B cell (primary cell): ENCODE data around the gene NBEA. TPM values are rescaled to one million over a fixed set of nuclear protein-coding genes. Genes with fewer than 3 reads are reported as not detected.

ENCODE experiments used
- ATAC-seq: fragments of 200-7000 bp; cut with Tn5 transposase; one replicate; pipeline ENCODE4 v1.10.0; 2021; ENCODE audit warnings: low read depth, mild to moderate bottlenecking, moderate number of reproducible peaks, moderate library complexity
- CTCF ChIA-PET: fragments of 350-600 bp; sonication (Branson Sonifier 250); formaldehyde crosslinking; loops from one replicate; lab custom pipeline; 2021; ENCODE audit warnings: antibody characterized with exemption, inconsistent platforms; lab: Charles Lee
- POLR2A ChIA-PET: fragments of 350-600 bp; sonication (Branson Sonifier 250); formaldehyde crosslinking; loops from one replicate; lab custom pipeline; 2021; ENCODE audit warnings: antibody characterized with exemption; lab: Charles Lee
- DNase-seq: peaks from one replicate; pipeline ENCODE4 v3.0.0; 2013
- H2AFZ ChIP-seq: 2 replicates; pipeline ENCODE4 v1.6.1; 2012; ENCODE audit warnings: mild to moderate bottlenecking, low read depth, low read length; ENCODE audit not compliant: insufficient read depth, poor library complexity, severe bottlenecking
- H3K27ac ChIP-seq, 2 donors: 1 replicate in 1 of 2; 2 replicates in 1 of 2; pipeline ENCODE4 v1.5.1; 2012 to 2013; ENCODE audit warnings: low read length in 2 of 2, mild to moderate bottlenecking in 2 of 2, moderate library complexity in 1 of 2
- H3K27me3 ChIP-seq, 4 experiments: fragments of 200-600 bp in 1 of 4; sonication (generic) in 1 of 4; replicated peaks in 1 of 4; 1 replicate in 2 of 4; 2 replicates in 2 of 4; pipeline versions ENCODE4 v1.6.1 to v1.7.0; 2013 to 2016; ENCODE audit warnings: low read length in 3 of 4, mild to moderate bottlenecking in 2 of 4, mixed read lengths in 1 of 4, moderate library complexity in 1 of 4; ENCODE audit not compliant: insufficient read depth in 4 of 4, control insufficient read depth in 3 of 4; ENCODE audit errors: control extremely low read depth in 1 of 4
- H3K36me3 ChIP-seq, 2 experiments: replicated peaks in 1 of 2; 1 replicate in 1 of 2; 2 replicates in 1 of 2; pipeline versions ENCODE4 v1.6.1 to v1.7.1; 2013; ENCODE audit warnings: low read length in 1 of 2; ENCODE audit not compliant: insufficient read depth in 2 of 2, control insufficient read depth in 1 of 2; ENCODE audit errors: control extremely low read depth in 1 of 2, extremely low read depth in 1 of 2
- H3K4me1 ChIP-seq, 2 donors: fragments of 200-600 bp in 1 of 2; sonication (generic) in 1 of 2; 1 replicate in 1 of 2; 2 replicates in 1 of 2; pipeline versions ENCODE4 v1.5.1 to v1.6.1; 2013 to 2017; ENCODE audit warnings: low read length in 2 of 2; ENCODE audit not compliant: control insufficient read depth in 2 of 2, insufficient read depth in 2 of 2
- H3K4me2 ChIP-seq: replicated peaks from 2 replicates; pipeline ENCODE3; 2012; ENCODE audit warnings: mild to moderate bottlenecking, low read depth, low read length; ENCODE audit not compliant: poor library complexity, severe bottlenecking
- H3K4me3 ChIP-seq, 5 experiments: fragments of 200-600 bp in 1 of 5; sonication (generic) in 1 of 5; 1 replicate in 3 of 5; 2 replicates in 2 of 5; pipeline versions ENCODE4 v1.5.1 to v1.7.0; 2011 to 2016; ENCODE audit warnings: low read length in 4 of 5, mild to moderate bottlenecking in 4 of 5, low read depth in 2 of 5, control low read depth in 1 of 5, moderate library complexity in 1 of 5; ENCODE audit not compliant: insufficient read depth in 1 of 5; ENCODE audit errors: control extremely low read depth in 1 of 5, extremely low read depth in 1 of 5
- H3K79me2 ChIP-seq: fragments of 200-600 bp; sonication (generic); one replicate; pipeline ENCODE4 v1.6.0; 2016; ENCODE audit warnings: low read length; ENCODE audit not compliant: control insufficient read depth, insufficient read depth
- H3K9ac ChIP-seq: fragments of 200-600 bp; sonication (generic); 2 replicates; pipeline ENCODE4 v1.6.1; 2017; ENCODE audit warnings: mild to moderate bottlenecking, low read length, moderate library complexity
- H3K9me3 ChIP-seq, 3 donors: one replicate each; pipeline versions ENCODE4 v1.6.1 to v1.7.1; 2013; ENCODE audit warnings: low read length in 2 of 3; ENCODE audit not compliant: control insufficient read depth in 2 of 3, insufficient read depth in 1 of 3; ENCODE audit errors: control extremely low read depth in 1 of 3
- H4K20me1 ChIP-seq: 2 replicates; pipeline ENCODE4 v1.6.0; 2012; ENCODE audit warnings: mild to moderate bottlenecking, low read length; ENCODE audit not compliant: insufficient read depth, control insufficient read depth, poor library complexity, severe bottlenecking
- H3K27ac Mint-ChIP-seq: one replicate; pipeline ENCODE4 v1.8.0; 2021; ENCODE audit warnings: mixed read lengths
- H3K27me3 Mint-ChIP-seq: one replicate; pipeline ENCODE4 v1.8.0; 2021; ENCODE audit warnings: mixed read lengths
- H3K4me1 Mint-ChIP-seq: one replicate; pipeline ENCODE4 v1.8.0; 2021; ENCODE audit warnings: mixed read lengths
- H3K4me3 Mint-ChIP-seq: one replicate; pipeline ENCODE4 v1.8.0; 2021; ENCODE audit warnings: mixed read lengths
- H3K9me3 Mint-ChIP-seq: one replicate; pipeline ENCODE4 v1.8.0; 2022; ENCODE audit warnings: mixed read lengths; ENCODE audit not compliant: insufficient read depth
- EZH2 ChIP-seq: IDR thresholded peaks from 2 replicates; pipeline ENCODE4 v1.6.1; 2012; ENCODE audit warnings: borderline replicate concordance, low read depth, mild to moderate bottlenecking, moderate library complexity, low read length; ENCODE audit not compliant: insufficient read depth, poor library complexity, severe bottlenecking
- WGBS: methylation state at CpG from one replicate; pipeline ENCODE4 v1.1.5; 2013; ENCODE audit warnings: missing lambda C conversion rate; ENCODE audit not compliant: insufficient coverage; 5-methylcytosine and 5-hydroxymethylcytosine counted together
- intact Hi-C: fragments of 100-400 bp; cut with micrococcal nuclease; formaldehyde crosslinking; loops from one replicate; pipeline ENCODE4 v1.10.0; 2022
- polyA plus RNA-seq: library from polyadenylated mRNA; depleted of rRNA; stranded (reverse); fragments of >200 nt; gene quantifications from 2 replicates; pipeline ENCODE4 v1.2.3, GENCODE V29; 2012
- total RNA-seq, 2 donors: library from RNA; stranded (reverse); fragments of 120-200 nt in 1 of 2; gene quantifications; 1 replicate in 1 of 2; 2 replicates in 1 of 2; pipeline versions ENCODE4 v1.2.3 to v1.2.4, GENCODE V29; 2013 to 2022
- TF ChIP-seq, protein P1 (sequence below): fragments of 200-600 bp; IDR thresholded peaks from one replicate; pipeline ENCODE4 v1.8.0; 2022; ENCODE audit warnings: antibody characterized with exemption, mild to moderate bottlenecking

The NBEA gene
- total and polyA plus RNA-seq, 2 donors (not counting 1 experiment from before 2014, with no cell fraction given) = 1.5 to 10.7 TPM

DNA sequence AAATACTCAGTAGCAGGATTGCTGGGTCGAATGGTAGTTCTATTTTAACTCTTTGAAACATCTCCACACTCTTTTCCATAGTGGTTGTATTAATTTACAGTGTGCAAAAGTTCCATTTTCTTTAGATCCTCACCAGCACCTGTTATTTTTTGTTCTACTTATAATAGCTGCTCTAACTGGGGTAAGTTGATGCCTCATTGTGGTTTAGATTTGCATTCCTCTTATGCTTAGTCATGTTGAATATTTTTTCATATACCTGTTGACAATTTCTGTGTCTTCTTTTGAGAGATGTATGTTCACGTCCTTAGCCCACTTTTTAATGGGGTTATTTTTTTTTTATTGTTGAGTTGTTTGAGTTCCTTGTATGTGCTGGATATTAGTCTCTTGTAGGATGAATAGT is 144.6 kb downstream of the NBEA start:
- Mint-ChIP-seq H3K9me3 (peaks cover 12% of the 10 kb centered on the region), H3K4me1 (no peaks in the 10 kb centered on the region), H3K27ac (no peak overlapping the region), H3K4me3 (no peak overlapping the region), H3K27me3 (no peaks in the 10 kb centered on the region)
- H3K4me3 ChIP-seq = no peak overlapping the region
- H3K79me2 ChIP-seq = no peaks in the 10 kb centered on the region
- ATAC-seq = no peak
- H3K36me3 ChIP-seq = no peaks in the 10 kb centered on the region
- DNase-seq = no peak
- no peak overlapping the region for H2AFZ ChIP-seq
- ChIA-PET CTCF (no interaction called here), POLR2A (no interaction called here)
- no peak overlapping the region for H3K9ac ChIP-seq
- no peaks in the 10 kb centered on the region for H3K9me3 ChIP-seq
- no CpG with 5 or more reads among the region's 2 CpGs for WGBS
- no peaks in the 10 kb centered on the region for H3K27me3 ChIP-seq
- no peak overlapping the region for H3K4me2 ChIP-seq
- TF ChIP-seq, protein P1, sequence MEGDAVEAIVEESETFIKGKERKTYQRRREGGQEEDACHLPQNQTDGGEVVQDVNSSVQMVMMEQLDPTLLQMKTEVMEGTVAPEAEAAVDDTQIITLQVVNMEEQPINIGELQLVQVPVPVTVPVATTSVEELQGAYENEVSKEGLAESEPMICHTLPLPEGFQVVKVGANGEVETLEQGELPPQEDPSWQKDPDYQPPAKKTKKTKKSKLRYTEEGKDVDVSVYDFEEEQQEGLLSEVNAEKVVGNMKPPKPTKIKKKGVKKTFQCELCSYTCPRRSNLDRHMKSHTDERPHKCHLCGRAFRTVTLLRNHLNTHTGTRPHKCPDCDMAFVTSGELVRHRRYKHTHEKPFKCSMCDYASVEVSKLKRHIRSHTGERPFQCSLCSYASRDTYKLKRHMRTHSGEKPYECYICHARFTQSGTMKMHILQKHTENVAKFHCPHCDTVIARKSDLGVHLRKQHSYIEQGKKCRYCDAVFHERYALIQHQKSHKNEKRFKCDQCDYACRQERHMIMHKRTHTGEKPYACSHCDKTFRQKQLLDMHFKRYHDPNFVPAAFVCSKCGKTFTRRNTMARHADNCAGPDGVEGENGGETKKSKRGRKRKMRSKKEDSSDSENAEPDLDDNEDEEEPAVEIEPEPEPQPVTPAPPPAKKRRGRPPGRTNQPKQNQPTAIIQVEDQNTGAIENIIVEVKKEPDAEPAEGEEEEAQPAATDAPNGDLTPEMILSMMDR = no peak
- TF ChIP-seq EZH2 = no peak
- H4K20me1 ChIP-seq = no peaks in the 10 kb centered on the region
- no peaks in the 10 kb centered on the region for H3K4me1 ChIP-seq
- no peak overlapping the region for H3K27ac ChIP-seq
- intact Hi-C loops = no loop called here

DNA sequence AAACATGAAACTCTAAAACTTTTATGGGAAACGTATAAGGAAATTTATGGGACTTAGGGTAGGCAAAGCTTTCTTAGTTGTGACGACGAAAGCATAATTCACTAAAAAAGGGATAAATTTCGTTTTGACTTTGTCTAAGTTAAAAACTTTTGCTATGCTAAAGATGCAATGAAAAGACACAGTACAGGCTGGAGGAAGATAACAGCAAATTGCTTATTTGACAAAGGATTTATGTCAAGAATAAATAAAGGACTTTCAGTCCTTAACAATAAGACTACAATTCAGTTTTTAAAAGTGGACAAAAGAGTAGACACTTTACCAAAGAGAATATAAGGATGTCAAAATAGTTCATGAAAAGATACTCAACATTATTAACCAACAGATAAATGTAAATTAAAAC is 150.2 kb downstream of the NBEA start:
- Mint-ChIP-seq H3K4me3 (no peak overlapping the region), H3K9me3 (peaks cover 3% of the 10 kb centered on the region), H3K27me3 (no peaks in the 10 kb centered on the region), H3K27ac (no peak overlapping the region), H3K4me1 (no peaks in the 10 kb centered on the region)
- ChIA-PET POLR2A (no interaction called here), CTCF (no interaction called here)
- no peak overlapping the region for H3K9ac ChIP-seq
- WGBS = 100% methylated on average over 2 of the region's 4 CpGs
- TF ChIP-seq EZH2 = no peak
- TF ChIP-seq, protein P1 = no peak
- DNase-seq (no peak), ATAC-seq (no peak)
- H3K79me2 ChIP-seq = no peaks in the 10 kb centered on the region
- no peaks in the 10 kb centered on the region for H3K27me3 ChIP-seq
- no peaks in the 10 kb centered on the region for H3K36me3 ChIP-seq
- no peaks in the 10 kb centered on the region for H4K20me1 ChIP-seq
- intact Hi-C loops = no loop called here
- H2AFZ ChIP-seq = no peak overlapping the region
- no peak overlapping the region for H3K27ac ChIP-seq
- no peak overlapping the region for H3K4me2 ChIP-seq
- H3K4me3 ChIP-seq = no peak overlapping the region
- no peaks in the 10 kb centered on the region for H3K4me1 ChIP-seq
- no peaks in the 10 kb centered on the region for H3K9me3 ChIP-seq
